Kidney (tissue), 14 donors: ENCODE measurements around the gene RELL1. TPM values are rescaled to one million over a fixed set of nuclear protein-coding genes. Genes with fewer than 3 reads are reported as not detected.
A peak's percentile ranks its signal among the peaks of the same experiment; 100 is the strongest.

Experiments used
- DNase-seq, 5 donors: peaks; one replicate each; pipeline ENCODE4 v3.0.0-alpha.2; 2013 to 2020
- FAIRE-seq: peaks from 2 replicates; lab custom pipeline; 2012; peaks lifted over from hg19 to GRCh38; lab: Jason Lieb, UNC
- H3K27ac ChIP-seq, 2 donors: one replicate each; pipeline ENCODE4 v1.7.0; 2013; ENCODE audit warnings: low read depth in 2 of 2, low read length in 2 of 2, inconsistent platforms in 1 of 2
- H3K27me3 ChIP-seq: one replicate; pipeline ENCODE4 v1.7.1; 2013; ENCODE audit warnings: low read length, inconsistent platforms; ENCODE audit not compliant: control insufficient read depth, insufficient read depth
- H3K36me3 ChIP-seq, 3 donors: one replicate each; pipeline versions ENCODE4 v1.7.0 to v1.7.1; 2013; ENCODE audit warnings: low read length in 3 of 3, control low read depth in 1 of 3, inconsistent platforms in 1 of 3; ENCODE audit not compliant: insufficient read depth in 3 of 3, control insufficient read depth in 2 of 3
- H3K4me1 ChIP-seq, 3 donors: one replicate each; pipeline versions ENCODE4 v1.7.0 to v1.7.1; 2013; ENCODE audit warnings: low read length in 3 of 3, inconsistent platforms in 1 of 3, low read depth in 1 of 3; ENCODE audit not compliant: control insufficient read depth in 2 of 3, insufficient read depth in 2 of 3
- H3K4me3 ChIP-seq, 3 donors: one replicate each; pipeline versions ENCODE4 v1.7.0 to v1.8.1; 2013; ENCODE audit warnings: low read length in 3 of 3, control low read depth in 1 of 3, inconsistent platforms in 1 of 3
- H3K9ac ChIP-seq, 3 donors: one replicate each; pipeline versions ENCODE4 v1.7.0 to v1.7.1; 2013; ENCODE audit warnings: low read length in 3 of 3, control low read depth in 1 of 3, inconsistent platforms in 1 of 3
- H3K9me3 ChIP-seq, 3 donors: one replicate each; pipeline versions ENCODE4 v1.7.0 to v1.7.1; 2013; ENCODE audit warnings: low read length in 3 of 3, control low read depth in 1 of 3, inconsistent platforms in 1 of 3; ENCODE audit not compliant: control insufficient read depth in 2 of 3, insufficient read depth in 1 of 3
- CTCF ChIP-seq: IDR thresholded peaks from 3 replicates; pipeline ENCODE4 v1.5.1; 2012; ENCODE audit warnings: mild to moderate bottlenecking, moderate library complexity, borderline replicate concordance; ENCODE audit not compliant: insufficient read depth; ENCODE audit errors: extremely low read depth
- intact Hi-C: fragments of 100-400 bp; cut with DNase I; formaldehyde crosslinking; loops from one replicate; pipeline ENCODE4 v1.11.1; 2022
- polyA plus RNA-seq: library from polyadenylated mRNA; stranded (reverse); fragments of 350-450 nt; fragmentation: Illumina TruSeq; extraction: RNeasy Lipid Tissue Mini Kit (QIAGEN cat#74804); gene quantifications from one replicate; pipeline ENCODE4 v1.2.3, GENCODE V29; 2014; ENCODE audit warnings: low read depth, low replicate concordance; ENCODE audit not compliant: insufficient read depth
- total RNA-seq: library from RNA; stranded (reverse); fragmentation: NEBNext Ultra II Directional; extraction: Animal tissue kit (Norgen Biotek cat#: 25700); gene quantifications from one replicate; pipeline ENCODE4 v1.2.1, GENCODE V29; 2021
- donor health status: control.
- donor health status: control.
- donor health status: control.
- donor health status: control.
- donor health status: control.
- donor health status: DM: yes; HTN: yes; CAD: no.
- donor health status: Normal renal cell carcinoma (clear cell type).

The RELL1 gene
- total and polyA plus RNA-seq, 2 donors from 2014 or later = 1.4 to 38.4 TPM

GRCh38 chr4:37667197-37668100 lies 18.7 kb downstream of the RELL1 start:
- no peak for FAIRE-seq
- Histone ChIP-seq H3K4me3 (no peak overlapping the region), H3K27me3 (no peaks in the 10 kb centered on the region), H3K27ac (peak overlapping the region; percentile 82 to 90), H3K9me3 (no peaks in the 10 kb centered on the region), H3K4me1 (peaks cover 0 to 30% (median 27%) of the 10 kb centered on the region in 3 donors), H3K36me3 (no peaks in the 10 kb centered on the region), H3K9ac (peak overlapping the region in 1 of 3 donors; percentile 14)
- DNase-seq = no peak
- intact Hi-C loops = no loop called here
- no peak for TF ChIP-seq CTCF

GRCh38 chr4:37666625-37667071 lies 19.5 kb downstream of the RELL1 start:
- H3K9ac ChIP-seq = peak overlapping the region in 1 of 3 donors; percentile 14
- TF ChIP-seq CTCF = no peak
- peak overlapping the region; percentile 82 to 90 for H3K27ac ChIP-seq
- no peaks in the 10 kb centered on the region for H3K9me3 ChIP-seq
- intact Hi-C loops = no loop called here
- no peaks in the 10 kb centered on the region for H3K27me3 ChIP-seq
- peak in 2 of 5 donors; percentile 34 to 79 for DNase-seq
- no peaks in the 10 kb centered on the region for H3K36me3 ChIP-seq
- no peak for FAIRE-seq
- H3K4me1 ChIP-seq = peaks cover 0 to 36% (median 29%) of the 10 kb centered on the region in 3 donors
- no peak overlapping the region for H3K4me3 ChIP-seq

DNA sequence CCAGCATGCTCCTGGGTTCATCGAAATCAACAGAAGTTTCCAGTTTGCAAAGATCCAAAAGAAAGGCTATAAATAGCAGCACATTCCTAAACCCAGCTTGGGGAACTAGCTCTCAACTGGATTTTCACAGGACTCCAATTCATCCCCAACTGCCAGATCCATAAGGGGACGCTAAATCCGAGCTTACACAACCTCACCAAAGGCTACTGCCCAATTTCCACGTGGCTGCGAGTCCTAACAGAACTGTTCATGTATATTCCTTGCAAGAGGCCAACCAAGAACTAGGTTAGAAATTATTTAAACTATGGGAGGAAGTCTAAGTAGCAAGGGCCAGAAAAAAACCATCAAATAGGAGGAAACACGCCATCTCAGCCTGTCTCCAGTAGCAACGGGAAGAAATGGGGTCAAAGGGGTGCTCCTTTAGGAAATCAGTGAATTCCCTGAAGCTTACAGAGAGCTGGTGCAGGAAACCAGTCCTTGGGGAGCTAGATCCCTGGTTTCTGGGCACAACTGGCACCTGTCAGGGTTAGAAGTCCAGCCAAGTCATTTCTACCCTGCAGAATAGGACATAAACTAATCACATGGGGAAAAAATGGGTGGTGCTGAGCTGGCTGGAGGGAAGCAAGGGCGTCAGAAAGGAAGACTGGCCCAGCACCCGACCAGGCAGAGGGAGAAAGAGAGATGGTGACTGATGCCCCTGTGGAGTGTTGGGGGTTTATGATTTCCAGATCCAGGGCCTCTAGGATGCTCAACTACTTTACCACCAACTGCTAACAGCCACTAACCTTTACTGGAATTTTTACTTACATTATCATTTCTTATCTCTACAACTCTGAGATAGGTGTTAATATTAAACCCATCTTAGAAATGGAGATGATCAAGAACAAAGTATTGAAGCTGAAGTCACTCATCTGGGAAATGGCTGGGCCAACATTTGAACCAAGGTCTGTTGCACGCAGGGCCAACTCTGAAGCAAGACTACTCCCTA lies 20.5 kb downstream of the RELL1 start:
- peaks cover 0 to 38% (median 29%) of the 10 kb centered on the region in 3 donors for H3K4me1 ChIP-seq
- H3K27ac ChIP-seq = peak overlapping the region; percentile 82 to 90
- H3K9me3 ChIP-seq = no peaks in the 10 kb centered on the region
- H3K27me3 ChIP-seq = no peaks in the 10 kb centered on the region
- DNase-seq (peak in 1 of 5 donors; percentile 30), FAIRE-seq (no peak)
- intact Hi-C loops = no loop called here
- H3K9ac ChIP-seq = peak overlapping the region in 1 of 3 donors; percentile 10
- TF ChIP-seq CTCF = no peak
- H3K36me3 ChIP-seq = no peaks in the 10 kb centered on the region
- no peak overlapping the region for H3K4me3 ChIP-seq
